ENCODE data around the gene GNAL. TPM values are rescaled to one million over a fixed set of nuclear protein-coding genes. Genes with fewer than 3 reads are reported as not detected.

GNAL gene
- total and polyA plus RNA-seq, 2 of the 4 experiments (the other 2 are of a cell fraction), result 0.15 to 0.36 TPM

- H2BK15ac ChIP-seq (ENCODE audit: low read depth, low read length), result no peak overlapping the region
- TF ChIP-seq SMC3 (IDR thresholded peaks at IDR 0.05; ENCODE audit: low read depth, low read length), result no peak
- dilution Hi-C loops (cut with HindIII; ENCODE audit: low sequenced_read_pairs, unreplicated experiment), result no loop called here
- no peak overlapping the region for H4K8ac ChIP-seq (ENCODE audit: low read depth in 2 of 2, low read length in 2 of 2)
- H3K4me1 ChIP-seq (ENCODE audit: control insufficient read depth, insufficient read depth, low read length), result no peaks in the 10 kb centered on the region
- no peak overlapping the region for H3K14ac ChIP-seq (replicated peaks; ENCODE audit: low read depth, low read length)
- no peak overlapping the region for H2AK9ac ChIP-seq (replicated peaks; ENCODE audit: low read depth, low read length, poor library complexity)
- in situ Hi-C loops (cut with MboI; ENCODE audit: low sequenced_read_pairs), result no loop called here
- no peak overlapping the region for H3K4me2 ChIP-seq (ENCODE audit: low read depth, low read length)
- H4K5ac ChIP-seq (ENCODE audit: low read depth, low read length), result no peak overlapping the region
- no peak overlapping the region for H3K4ac ChIP-seq (ENCODE audit: low read depth, low read length)
- no peaks in the 10 kb centered on the region for H3K9me1 ChIP-seq (ENCODE audit: insufficient read depth, low read length)
- H4K20me1 ChIP-seq (ENCODE audit: insufficient read depth, low read length), result no peaks in the 10 kb centered on the region
- no peaks in the 10 kb centered on the region for H3K36me3 ChIP-seq (ENCODE audit: control insufficient read depth, insufficient read depth, low read length)
- no CpG with 5 or more reads among the region's 4 CpGs for WGBS, 2 experiments (ENCODE audit: extremely low coverage in 2 of 2, insufficient read length in 1 of 2)
- H2BK20ac ChIP-seq (ENCODE audit: low read depth, low read length), result no peak overlapping the region
- H2BK120ac ChIP-seq (ENCODE audit: low read depth, low read length), result no peak overlapping the region
- ChIA-PET CTCF (interaction anchor here (0.9 to 1.1 kb wide), 2 partner anchors 11 to 12 kb away, joined by 4 to 11 read pairs; no protein-coding TSS in a partner anchor), POLR2A (ENCODE audit: unreplicated experiment) (no interaction called here)
- intact Hi-C loops (cut with micrococcal nuclease), result no loop called here
- H3K27me3 ChIP-seq (ENCODE audit: control insufficient read depth, insufficient read depth, low read length), result peaks cover 48% of the 10 kb centered on the region
- H3K23ac ChIP-seq (ENCODE audit: low read depth, low read length), result no peak overlapping the region
- no peak overlapping the region for H2BK5ac ChIP-seq (ENCODE audit: low read depth, low read length, poor library complexity, severe bottlenecking)
- DNase-seq, result no peak
- H3K4me3 ChIP-seq (ENCODE audit: insufficient read depth, low read depth, low read length), result no peak overlapping the region
- no peak overlapping the region for H3K27ac ChIP-seq (ENCODE audit: insufficient read depth, low read length)
- H2AFZ ChIP-seq (replicated peaks; ENCODE audit: low read length, poor library complexity), result no peak overlapping the region
- no TSS peak for BruUV-seq (replicated peaks)
- H3K9me3 ChIP-seq (ENCODE audit: control insufficient read depth, insufficient read depth, low read length), result no peaks in the 10 kb centered on the region
- no peak for ATAC-seq (ENCODE audit: low read depth)
- no peaks in the 10 kb centered on the region for H3K79me1 ChIP-seq (ENCODE audit: low read depth in 1 of 2, low read length in 2 of 2)
- no peak overlapping the region for H3K18ac ChIP-seq (ENCODE audit: low read depth, low read length)
- no peak overlapping the region for H2AK5ac ChIP-seq (ENCODE audit: low read depth, low read length)
- H3K9ac ChIP-seq (ENCODE audit: low read depth, low read length), result no peak overlapping the region
- H4K91ac ChIP-seq (ENCODE audit: insufficient read depth, low read depth, low read length), result no peak overlapping the region
- no peak overlapping the region for H3K56ac ChIP-seq (ENCODE audit: extremely low read depth, insufficient read depth, low read length)
These were observed 22.2 kb upstream of the GNAL start for GRCh38 chr18:11666831-11667230.
